ENCODE data around the gene OLFML2A. TPM values are rescaled to one million over a fixed set of nuclear protein-coding genes. Genes with fewer than 3 reads are reported as not detected.

The OLFML2A gene
- total and polyA plus RNA-seq, 2 of the 13 experiments (the other 11 are each of a cell fraction or from before 2014, with no cell fraction given) = 0.01 to 0.02 TPM

GRCh38 chr9:124733964-124734740, 42.8 kb upstream of the OLFML2A start (continued):
- TF ChIP-seq ARID4A (CRISPR knock-in tag; IDR thresholded peaks at IDR 0.05; ENCODE audit: borderline replicate concordance) (peak; percentile 21; the same call in 1 of the 2 replicates), MAF1 (CRISPR knock-in tag; IDR thresholded peaks at IDR 0.05; ENCODE audit: borderline replicate concordance) (no peak), DRAP1 (CRISPR knock-in tag; IDR thresholded peaks at IDR 0.05) (no peak), SRSF4 (IDR thresholded peaks at IDR 0.05; ENCODE audit: low read depth, low read length, poor library complexity, severe bottlenecking) (no peak), FOXJ3 (CRISPR knock-in tag; IDR thresholded peaks at IDR 0.05; ENCODE audit: borderline replicate concordance) (peak; percentile 91), ETV5 (CRISPR knock-in tag; IDR thresholded peaks at IDR 0.05; ENCODE audit: borderline replicate concordance) (peak; percentile 47; the same call in 1 of the 2 replicates), ZNF772 (CRISPR knock-in tag; IDR thresholded peaks at IDR 0.05) (no peak), SP5 (CRISPR knock-in tag; IDR thresholded peaks at IDR 0.05; ENCODE audit: borderline replicate concordance, low read depth) (peak; percentile 91), ZNF615 (CRISPR knock-in tag; IDR thresholded peaks at IDR 0.05; ENCODE audit: borderline replicate concordance) (0 out of 2 replicates have a peak, but pooled peaks have one; percentile 27), SOX6 (IDR thresholded peaks at IDR 0.05) (no peak), SOX6 (CRISPR knock-in tag; IDR thresholded peaks at IDR 0.05) (peak; percentile 96), HINFP (CRISPR knock-in tag; IDR thresholded peaks at IDR 0.05; ENCODE audit: low read depth) (0 out of 2 replicates have a peak, but pooled peaks have one; percentile 29), RXRA (CRISPR knock-in tag; IDR thresholded peaks at IDR 0.05) (peak; percentile 48; the same call in 1 of the 2 replicates), FOXP4 (CRISPR knock-in tag; IDR thresholded peaks at IDR 0.05) (peak; percentile 98), ZNF574 (CRISPR knock-in tag; IDR thresholded peaks at IDR 0.05) (peak; percentile 24; the same call in 1 of the 2 replicates), TFAP4 (IDR thresholded peaks at IDR 0.05; ENCODE audit: borderline replicate concordance, low read depth) (peak; percentile 66; the same call in 1 of the 2 replicates)

All from HepG2 (cell line).